ENCODE measurements around the gene UBE2QL1. TPM values are rescaled to one million over a fixed set of nuclear protein-coding genes. Genes with fewer than 3 reads are reported as not detected.

Gene UBE2QL1, protein sequence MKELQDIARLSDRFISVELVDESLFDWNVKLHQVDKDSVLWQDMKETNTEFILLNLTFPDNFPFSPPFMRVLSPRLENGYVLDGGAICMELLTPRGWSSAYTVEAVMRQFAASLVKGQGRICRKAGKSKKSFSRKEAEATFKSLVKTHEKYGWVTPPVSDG
- under 1 TPM; 0.09 to 0.51 TPM for total RNA-seq
- under 1 TPM; 0.02 to 0.08 TPM for polyA plus RNA-seq
- long read RNA-seq, donor 1, result 0 reads
- long read RNA-seq, donor 2, result 0 reads
- long read RNA-seq, donor 3, full-length matches to known transcripts, result 1 of 1 reads
- long read RNA-seq, donor 3, partial matches to known transcripts, result 0 of 1 reads
- long read RNA-seq, donor 3, other reads (novel, unspliced or antisense), result 0 of 1 reads
- long read RNA-seq, donor 4, result 0 reads
- long read RNA-seq, donor 5, full-length matches to known transcripts, result 2 of 2 reads
- long read RNA-seq, donor 5, partial matches to known transcripts, result 0 of 2 reads
- long read RNA-seq, donor 5, other reads (novel, unspliced or antisense), result 0 of 2 reads

DNA sequence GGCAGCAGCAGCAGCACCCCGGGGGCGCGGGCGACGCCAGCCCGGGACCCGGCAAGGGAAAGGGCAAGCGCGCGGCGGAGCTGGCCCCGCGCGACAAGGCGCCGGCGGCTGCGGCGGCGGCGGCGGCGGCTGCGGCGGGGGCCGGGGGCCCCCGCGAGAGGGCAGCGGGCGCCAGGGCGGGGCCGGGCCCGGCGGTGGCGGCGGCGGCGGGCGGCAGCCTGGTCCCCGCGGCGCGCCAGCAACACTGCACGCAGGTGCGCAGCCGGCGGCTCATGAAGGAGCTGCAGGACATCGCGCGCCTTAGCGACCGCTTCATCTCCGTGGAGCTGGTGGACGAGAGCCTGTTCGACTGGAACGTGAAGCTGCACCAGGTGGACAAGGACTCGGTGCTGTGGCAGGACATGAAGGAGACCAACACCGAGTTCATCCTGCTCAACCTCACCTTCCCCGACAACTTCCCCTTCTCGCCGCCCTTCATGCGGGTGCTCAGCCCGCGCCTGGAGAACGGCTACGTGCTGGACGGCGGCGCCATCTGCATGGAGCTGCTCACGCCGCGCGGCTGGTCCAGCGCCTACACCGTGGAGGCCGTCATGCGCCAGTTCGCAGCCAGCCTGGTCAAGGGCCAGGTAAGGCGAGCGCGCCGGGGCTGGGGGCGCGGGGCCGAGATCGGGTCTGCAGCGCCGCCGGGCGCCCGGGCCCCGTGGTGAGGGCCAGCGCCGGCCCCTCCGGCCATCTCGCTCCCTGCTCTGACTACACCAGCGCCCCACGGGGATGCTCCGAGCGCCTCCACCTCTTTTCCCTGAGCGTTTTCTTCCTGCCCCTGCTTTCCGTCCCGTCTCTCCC lies at the start of gene UBE2QL1:
Gene UBE2QL1 (plus strand): TSS at position 238 of the 843 bp plus-strand sequence. CDS start 35 bp downstream, at position 273.
- Histone ChIP-seq H3K4me1 (ENCODE audit: control insufficient read depth in 5 of 5, insufficient read depth in 5 of 5, low read length in 5 of 5) (peaks cover 0 to 6% (median 0%) of the 10 kb centered on the region in 5 donors), H3K9ac (ENCODE audit: insufficient read depth in 1 of 2, low read length in 2 of 2) (no peak within 1 kb of the TSS), H3K27ac (ENCODE audit: low read depth in 1 of 2, low read length in 1 of 2) (peak within 1 kb of the TSS in 1 of 2 donors; percentile 82), H3K9me3 (ENCODE audit: control insufficient read depth in 4 of 4, insufficient read depth in 3 of 4, low read length in 3 of 4) (peaks cover 0 to 11% (median 0%) of the 10 kb centered on the region in 4 donors), H3K4me3 (peak within 1 kb of the TSS; percentile 27), H3K27me3 (ENCODE audit: control insufficient read depth in 3 of 3, insufficient read depth in 3 of 3, low read length in 2 of 3) (peaks cover 7 to 62% (median 47%) of the 10 kb centered on the region in 3 donors), H3K36me3 (ENCODE audit: control insufficient read depth in 4 of 4, insufficient read depth in 4 of 4, low read length in 4 of 4) (no peaks in the 10 kb centered on the region)
- WGBS, 2 donors, result 1 to 2% methylated on average over 77 to 103 of the region's 103 CpGs
- ATAC-seq (ENCODE audit: insufficient read depth, low FRiP score) (no peak), DNase-seq (peak in 2 of 3 donors; percentile 9 to 14)
- TF ChIP-seq, protein P1, sequence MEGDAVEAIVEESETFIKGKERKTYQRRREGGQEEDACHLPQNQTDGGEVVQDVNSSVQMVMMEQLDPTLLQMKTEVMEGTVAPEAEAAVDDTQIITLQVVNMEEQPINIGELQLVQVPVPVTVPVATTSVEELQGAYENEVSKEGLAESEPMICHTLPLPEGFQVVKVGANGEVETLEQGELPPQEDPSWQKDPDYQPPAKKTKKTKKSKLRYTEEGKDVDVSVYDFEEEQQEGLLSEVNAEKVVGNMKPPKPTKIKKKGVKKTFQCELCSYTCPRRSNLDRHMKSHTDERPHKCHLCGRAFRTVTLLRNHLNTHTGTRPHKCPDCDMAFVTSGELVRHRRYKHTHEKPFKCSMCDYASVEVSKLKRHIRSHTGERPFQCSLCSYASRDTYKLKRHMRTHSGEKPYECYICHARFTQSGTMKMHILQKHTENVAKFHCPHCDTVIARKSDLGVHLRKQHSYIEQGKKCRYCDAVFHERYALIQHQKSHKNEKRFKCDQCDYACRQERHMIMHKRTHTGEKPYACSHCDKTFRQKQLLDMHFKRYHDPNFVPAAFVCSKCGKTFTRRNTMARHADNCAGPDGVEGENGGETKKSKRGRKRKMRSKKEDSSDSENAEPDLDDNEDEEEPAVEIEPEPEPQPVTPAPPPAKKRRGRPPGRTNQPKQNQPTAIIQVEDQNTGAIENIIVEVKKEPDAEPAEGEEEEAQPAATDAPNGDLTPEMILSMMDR (IDR thresholded peaks at IDR 0.05; ENCODE audit: control extremely low read depth, extremely low read depth), result no peak

DNA sequence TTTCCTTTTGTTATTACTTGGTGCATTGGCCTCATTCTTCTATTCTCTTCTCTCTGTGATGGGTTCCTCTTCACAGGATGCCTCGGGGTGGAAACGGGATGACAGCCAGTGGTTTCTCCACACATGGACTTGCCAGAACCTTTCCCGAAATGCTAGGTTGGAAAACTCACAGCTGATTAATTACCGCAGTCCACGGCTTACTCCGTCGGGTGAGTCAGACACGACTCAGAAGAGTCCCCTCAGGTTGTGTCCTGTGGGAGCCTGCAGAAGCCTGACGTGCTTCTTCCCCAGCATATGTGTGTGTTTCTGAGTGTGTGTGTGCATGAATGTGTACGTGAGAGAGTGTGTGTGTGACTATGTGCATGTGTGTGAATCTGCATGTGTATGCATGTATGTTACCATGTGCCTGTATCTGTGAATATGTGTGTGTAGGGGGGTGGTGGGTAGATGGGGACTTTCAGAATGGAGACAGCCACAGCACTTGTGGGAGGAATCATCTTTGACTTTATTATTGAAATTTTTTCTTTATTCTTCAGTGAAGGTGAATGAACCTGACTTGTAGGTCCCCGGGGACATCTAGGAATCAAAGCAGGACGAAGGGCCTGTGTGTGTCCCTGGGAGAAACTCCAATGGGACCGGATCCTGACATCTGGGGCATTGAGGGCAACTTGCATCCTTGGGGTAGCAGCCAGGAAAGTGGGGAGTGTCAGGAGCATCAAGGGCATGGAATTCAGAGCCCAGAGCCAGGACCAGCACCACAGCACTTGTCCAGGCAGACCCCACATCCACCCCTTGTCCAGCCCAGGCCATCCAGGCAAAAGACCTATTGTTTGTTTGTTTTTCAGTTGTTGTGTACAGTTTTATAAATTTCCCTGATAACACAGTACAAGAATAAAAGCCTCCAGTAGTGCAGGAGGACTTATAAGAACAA lies 48.4 kb upstream of the UBE2QL1 start:
- Histone ChIP-seq H3K9me3 (ENCODE audit: control insufficient read depth in 4 of 4, insufficient read depth in 3 of 4, low read length in 3 of 4) (no peaks in the 10 kb centered on the region), H3K27me3 (ENCODE audit: control insufficient read depth in 3 of 3, insufficient read depth in 3 of 3, low read length in 2 of 3) (peaks cover 0 to 3% (median 0%) of the 10 kb centered on the region in 3 donors), H3K4me1 (ENCODE audit: control insufficient read depth in 5 of 5, insufficient read depth in 5 of 5, low read length in 5 of 5) (no peaks in the 10 kb centered on the region), H3K36me3 (ENCODE audit: control insufficient read depth in 4 of 4, insufficient read depth in 4 of 4, low read length in 4 of 4) (no peaks in the 10 kb centered on the region), H3K9ac (ENCODE audit: insufficient read depth in 1 of 2, low read length in 2 of 2) (no peak overlapping the region), H3K4me3 (no peak overlapping the region), H3K27ac (ENCODE audit: low read depth in 1 of 2, low read length in 1 of 2) (no peak overlapping the region)
- TF ChIP-seq, protein P1 (IDR thresholded peaks at IDR 0.05; ENCODE audit: control extremely low read depth, extremely low read depth), result no peak
- 78 to 87% methylated on average over 13 of the region's 13 CpGs for WGBS, 2 donors
- DNase-seq (no peak), ATAC-seq (ENCODE audit: insufficient read depth, low FRiP score) (no peak)

- no peak overlapping the region for H3K27ac ChIP-seq (ENCODE audit: low read depth in 1 of 2, low read length in 1 of 2)
- H3K4me3 ChIP-seq, result no peak overlapping the region
- H3K27me3 ChIP-seq (ENCODE audit: control insufficient read depth in 3 of 3, insufficient read depth in 3 of 3, low read length in 2 of 3), result peaks cover 0 to 3% (median 0%) of the 10 kb centered on the region in 3 donors
- WGBS, 2 donors, result 72 to 86% methylated on average over 2 of the region's 2 CpGs
- H3K4me1 ChIP-seq (ENCODE audit: control insufficient read depth in 5 of 5, insufficient read depth in 5 of 5, low read length in 5 of 5), result peaks cover 0 to 1% (median 0%) of the 10 kb centered on the region in 5 donors
- DNase-seq (no peak), ATAC-seq (ENCODE audit: insufficient read depth, low FRiP score) (no peak)
- no peak overlapping the region for H3K9ac ChIP-seq (ENCODE audit: insufficient read depth in 1 of 2, low read length in 2 of 2)
- TF ChIP-seq, protein P1 (IDR thresholded peaks at IDR 0.05; ENCODE audit: control extremely low read depth, extremely low read depth), result no peak
- H3K9me3 ChIP-seq (ENCODE audit: control insufficient read depth in 4 of 4, insufficient read depth in 3 of 4, low read length in 3 of 4), result no peaks in the 10 kb centered on the region
- no peaks in the 10 kb centered on the region for H3K36me3 ChIP-seq (ENCODE audit: control insufficient read depth in 4 of 4, insufficient read depth in 4 of 4, low read length in 4 of 4)
Measured at GRCh38 chr5:6401410-6401809, 47.2 kb upstream of the UBE2QL1 start.
